GM12873 (cell line): ENCODE data around the gene TENT4B.

Experiments used
- CTCF ChIP-seq: IDR thresholded peaks from 2 replicates; pipeline ENCODE4 v1.5.1; 2012; ENCODE audit warnings: low read depth, mild to moderate bottlenecking, moderate library complexity, low read length, control low read depth; ENCODE audit not compliant: insufficient read depth; ENCODE audit errors: missing control alignments

Gene TENT4B

GRCh38 chr16:50190292-50190691, 37.2 kb downstream of the TENT4B start:
- no peak for TF ChIP-seq CTCF

- TF ChIP-seq CTCF: no peak
Observed at GRCh38 chr16:50192386-50193050, 39.4 kb downstream of the TENT4B start.

GRCh38 chr16:50193594-50193993, 40.5 kb downstream of the TENT4B start:
- no peak for TF ChIP-seq CTCF

DNA sequence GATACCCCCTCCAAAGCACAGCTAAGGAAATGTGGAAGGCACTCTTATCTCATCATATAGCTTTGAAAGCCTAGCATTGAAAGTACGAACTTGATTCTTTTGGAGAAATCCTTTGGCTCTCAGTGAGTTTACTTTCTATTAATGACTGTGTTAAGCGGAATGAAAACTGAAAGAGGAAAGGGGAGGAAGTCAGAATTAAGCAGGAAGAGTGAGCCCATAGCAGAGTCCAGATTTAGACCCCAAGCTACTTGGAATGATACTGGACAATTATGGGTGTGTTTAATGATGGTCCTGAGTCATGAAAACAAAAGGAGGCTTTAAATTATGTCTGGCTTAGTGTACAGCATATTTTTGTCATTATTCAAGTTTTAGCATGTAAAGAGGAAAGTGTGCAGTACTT, 42.2 kb downstream of the TENT4B start:
- TF ChIP-seq CTCF: no peak

DNA sequence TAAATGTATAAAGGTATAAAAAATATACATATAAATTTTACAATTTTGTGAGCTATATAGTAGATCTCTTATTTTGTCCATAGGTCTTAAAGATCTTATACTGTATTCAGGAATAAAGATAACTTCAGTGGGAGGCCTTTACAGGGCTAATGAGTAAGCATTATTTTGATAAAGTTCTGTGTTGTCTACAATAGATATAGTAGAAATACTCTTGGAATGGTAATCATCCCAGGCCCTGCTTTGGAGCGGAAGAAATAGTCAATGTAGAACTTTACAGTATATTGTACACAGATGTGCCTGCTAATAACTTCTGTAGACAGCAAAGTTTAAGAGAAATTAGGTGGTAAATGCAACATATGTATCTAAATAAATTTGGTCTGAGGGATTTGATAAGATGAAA, 42.6 kb downstream of the TENT4B start:
- TF ChIP-seq CTCF: no peak

GRCh38 chr16:50197582-50197981, 44.5 kb downstream of the TENT4B start:
- no peak for TF ChIP-seq CTCF

DNA sequence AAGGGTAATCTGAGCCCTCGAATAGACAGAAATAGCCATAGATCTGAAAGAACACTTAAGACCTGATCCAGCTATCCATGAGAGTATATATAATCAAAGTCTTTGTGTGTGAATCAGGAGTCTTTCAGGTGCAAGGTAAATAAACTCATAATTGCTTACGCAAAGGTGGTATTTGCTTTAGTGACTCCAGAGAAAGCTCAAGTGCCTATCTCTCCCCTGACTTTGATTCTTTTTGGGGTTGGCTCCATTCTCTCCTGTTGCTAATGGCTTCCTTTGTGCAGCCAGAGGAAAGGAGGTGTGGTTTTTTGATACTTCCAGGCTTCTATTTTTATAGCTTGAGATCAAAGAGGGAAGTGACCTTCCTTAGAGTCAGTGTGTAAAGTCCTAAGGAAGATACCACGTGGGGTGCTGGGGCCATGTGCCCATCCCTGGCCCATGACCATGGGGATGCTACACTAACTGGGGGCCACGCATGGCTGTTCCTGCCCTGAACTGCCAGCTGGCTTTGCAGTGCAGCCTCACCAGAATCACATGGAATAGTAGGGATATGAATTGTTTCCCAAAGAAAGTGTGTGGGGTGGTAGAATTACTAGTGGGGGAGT, 45.8 kb downstream of the TENT4B start:
- no peak for TF ChIP-seq CTCF
